Stomach (tissue), 9 donors: ENCODE measurements around the gene COL5A1. TPM values are rescaled to one million over a fixed set of nuclear protein-coding genes. Genes with fewer than 3 reads are reported as not detected.

Experiments used
- DNase-seq, 2 donors: peaks; one replicate each; pipeline versions ENCODE4 v3.0.0 to v3.0.0-alpha.2; 2013 to 2019
- H3K27ac ChIP-seq, 5 donors: fragments of 200-600 bp in 4 of 5; sonication (generic) in 4 of 5; one replicate each; pipeline ENCODE4 v1.5.1; 2013 to 2019; ENCODE audit warnings: mild to moderate bottlenecking in 1 of 5, moderate library complexity in 1 of 5
- H3K27me3 ChIP-seq, 3 donors: fragments of 200-600 bp; sonication (generic); one replicate each; pipeline ENCODE4 v1.5.1; 2017 to 2019; ENCODE audit warnings: mixed run types in 1 of 3
- H3K36me3 ChIP-seq, 4 donors: fragments of 200-600 bp; sonication (generic); 1 replicate in 3 of 4; 2 replicates in 1 of 4; pipeline ENCODE4 v1.5.1; 2016 to 2019
- H3K4me1 ChIP-seq, 4 donors: fragments of 200-600 bp; sonication (generic); one replicate each; pipeline ENCODE4 v1.5.1; 2016 to 2019
- H3K4me3 ChIP-seq, 4 donors: fragments of 200-600 bp; sonication (generic) in 3 of 4; one replicate each; pipeline ENCODE4 v1.5.1; 2016 to 2019; ENCODE audit warnings: mild to moderate bottlenecking in 1 of 4
- H3K9me3 ChIP-seq, 4 donors: fragments of 200-600 bp; sonication (generic); one replicate each; pipeline ENCODE4 v1.5.1; 2016 to 2019
- CTCF ChIP-seq, 7 experiments: fragments of 450-650 bp in 4 of 7; fragments of 200-600 bp in 3 of 7; sonication (generic) in 3 of 7; IDR thresholded peaks; one replicate each; pipeline ENCODE4 v1.5.1; 2016 to 2019; ENCODE audit warnings: antibody characterized with exemption in 7 of 7, control low read depth in 2 of 7, mild to moderate bottlenecking in 1 of 7
- EP300 ChIP-seq: sonication (generic); formaldehyde crosslinking; IDR thresholded peaks from one replicate; pipeline ENCODE4 v1.6.1; 2017; ENCODE audit warnings: antibody characterized with exemption
- POLR2A ChIP-seq, 4 donors: fragments of 450-650 bp; IDR thresholded peaks; one replicate each; pipeline ENCODE4 v1.6.1; 2016; ENCODE audit warnings: antibody characterized with exemption in 4 of 4, control low read depth in 2 of 4, mild to moderate bottlenecking in 1 of 4, moderate library complexity in 1 of 4
- POLR2AphosphoS5 ChIP-seq, 3 donors: sonication (generic); formaldehyde crosslinking; IDR thresholded peaks; one replicate each; pipeline ENCODE4 v1.6.1; 2016; ENCODE audit warnings: antibody characterized with exemption in 3 of 3
- WGBS, 5 donors: extraction: QIAGEN DNeasy Blood & Tissue Kit in 3 of 5; methylation state at CpG; one replicate each; pipeline versions ENCODE4 v1.1.5 to v1.1.7; 2013 to 2018; 5-methylcytosine and 5-hydroxymethylcytosine counted together
- intact Hi-C: fragments of 100-400 bp; cut with DNase I; formaldehyde crosslinking; loops from one replicate; pipeline ENCODE4 v1.15.1; 2023; ENCODE audit warnings: low total_unique reads
- polyA plus RNA-seq, 3 donors: library from polyadenylated mRNA; stranded (reverse); fragments of 200-250 nt; gene quantifications; one replicate each; pipeline ENCODE4 v1.2.3, GENCODE V29; 2013
- total RNA-seq, 5 donors: library from RNA; depleted of rRNA; stranded (reverse); fragments of >200 nt; gene quantifications; one replicate each; pipeline versions ENCODE4 v1.1.0 to v1.2.3, GENCODE V29; 2014 to 2016
- donor health status: healthy with polysubstance abuse.
- donor health status: Bipolar disorder and iron deficiency.
- donor health status: healthy.

COL5A1 gene
- total and polyA plus RNA-seq, 8 donors: 7.3 to 205 (median 26.4) TPM

- DNase-seq: no peak
- TF ChIP-seq POLR2AphosphoS5 (IDR thresholded peaks at IDR 0.05) (no peak), POLR2A (IDR thresholded peaks at IDR 0.05) (no peak), EP300 (no peak), CTCF (IDR thresholded peaks at IDR 0.05) (no peak)
- intact Hi-C loops: no loop called here
These were observed 239.1 kb downstream of the COL5A1 start, which contains the start of gene FCN2 for GRCh38 chr9:134880484-134881312. TSS of gene FCN2 (plus strand) at chr9:134880810. CDS start at chr9:134880822, 12 bp downstream.

GRCh38 chr9:134881313-134881670, 239.7 kb downstream of the COL5A1 start:
- WGBS, 5 donors: 81 to 98% (median 90%) methylated on average over 5 to 13 of the region's 13 CpGs
- Histone ChIP-seq H3K27me3 (peaks cover 0 to 45% (median 0%) of the 10 kb centered on the region in 3 donors), H3K36me3 (no peaks in the 10 kb centered on the region), H3K27ac (no peak overlapping the region), H3K4me3 (no peak overlapping the region), H3K9me3 (no peaks in the 10 kb centered on the region), H3K4me1 (no peaks in the 10 kb centered on the region)
- TF ChIP-seq CTCF (IDR thresholded peaks at IDR 0.05) (no peak), POLR2A (IDR thresholded peaks at IDR 0.05) (no peak), EP300 (no peak), POLR2AphosphoS5 (IDR thresholded peaks at IDR 0.05) (no peak)
- intact Hi-C loops: no loop called here
- no peak for DNase-seq

More at GRCh38 chr9:134880484-134881312, 239.1 kb downstream of the COL5A1 start, which contains the start of gene FCN2:
- no peaks in the 10 kb centered on the region for H3K9me3 ChIP-seq
- no peaks in the 10 kb centered on the region for H3K36me3 ChIP-seq
- H3K27ac ChIP-seq: no peak within 1 kb of the TSS
- 69 to 86% (median 78%) methylated on average over 23 to 25 of the region's 25 CpGs for WGBS, 5 donors
- no peaks in the 10 kb centered on the region for H3K4me1 ChIP-seq
- no peak within 1 kb of the TSS for H3K4me3 ChIP-seq
- H3K27me3 ChIP-seq: peaks cover 0 to 39% (median 0%) of the 10 kb centered on the region in 3 donors

GRCh38 chr9:134882204-134882785, 240.7 kb downstream of the COL5A1 start:
- DNase-seq: no peak
- intact Hi-C loops: no loop called here
- H3K4me1 ChIP-seq: no peaks in the 10 kb centered on the region
- H3K4me3 ChIP-seq: no peak overlapping the region
- H3K27ac ChIP-seq: no peak overlapping the region
- H3K9me3 ChIP-seq: no peaks in the 10 kb centered on the region
- 65 to 84% (median 81%) methylated on average over 3 of the region's 3 CpGs; no CpG with 5 or more reads in 1 of the 5 donors for WGBS, 5 donors
- peaks cover 0 to 51% (median 0%) of the 10 kb centered on the region in 3 donors for H3K27me3 ChIP-seq
- TF ChIP-seq POLR2AphosphoS5 (IDR thresholded peaks at IDR 0.05) (no peak), POLR2A (IDR thresholded peaks at IDR 0.05) (no peak), CTCF (IDR thresholded peaks at IDR 0.05) (no peak), EP300 (no peak)
- H3K36me3 ChIP-seq: no peaks in the 10 kb centered on the region

- TF ChIP-seq POLR2A (IDR thresholded peaks at IDR 0.05): no peak
- TF ChIP-seq CTCF (IDR thresholded peaks at IDR 0.05): no peak
- no peak for TF ChIP-seq POLR2AphosphoS5 (IDR thresholded peaks at IDR 0.05)
- no peak for TF ChIP-seq EP300
- intact Hi-C loops: no loop called here
These were observed 241.6 kb downstream of the COL5A1 start for GRCh38 chr9:134883040-134883782.

More at GRCh38 chr9:134883040-134883782, 241.6 kb downstream of the COL5A1 start:
- no peak overlapping the region for H3K4me3 ChIP-seq
- peaks cover 0 to 60% (median 2%) of the 10 kb centered on the region in 3 donors for H3K27me3 ChIP-seq
- WGBS, 5 donors: 75 to 95% (median 86%) methylated on average over 17 to 18 of the region's 18 CpGs
- H3K4me1 ChIP-seq: no peaks in the 10 kb centered on the region
- H3K36me3 ChIP-seq: no peaks in the 10 kb centered on the region
- H3K9me3 ChIP-seq: no peaks in the 10 kb centered on the region
- no peak for DNase-seq
- no peak overlapping the region for H3K27ac ChIP-seq
